Measurements from ENCODE around the gene KCNT2. TPM values are rescaled to one million over a fixed set of nuclear protein-coding genes. Genes with fewer than 3 reads are reported as not detected.
"Not testable (repeated sequence)": the region's sequence is repeated elsewhere in the genome, so short reads cannot be mapped to it uniquely, and the experiment has no call there.

The KCNT2 gene
- total RNA-seq, 6 donors from 2014 or later, result 2.7 to 9.9 (median 5.9) TPM

DNA sequence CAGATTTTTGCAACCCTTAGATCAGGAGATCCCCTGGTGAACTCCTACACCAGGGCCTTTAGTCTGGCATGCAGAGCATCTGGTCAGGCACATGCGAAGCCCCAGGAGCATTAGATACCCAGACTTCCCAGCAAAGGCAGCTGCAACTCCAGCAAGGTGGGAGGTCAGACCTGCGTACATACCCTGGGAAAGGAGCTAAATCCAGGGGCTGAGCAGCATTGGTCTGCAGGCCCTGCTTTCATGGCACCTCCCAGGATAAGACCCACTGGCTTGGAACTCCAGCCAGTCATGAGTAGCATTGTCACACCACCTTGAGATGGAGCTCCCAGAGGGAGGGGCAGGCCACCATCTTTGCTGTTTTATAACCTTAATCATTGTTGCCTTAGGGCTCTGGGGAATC is 92.3 kb downstream of the KCNT2 start:
- no peaks in the 10 kb centered on the region for H3K4me1 ChIP-seq
- H3K27ac ChIP-seq, result no peak overlapping the region
- WGBS, 2 donors, result 75 to 85% methylated on average over 2 of the region's 2 CpGs
- DNase-seq (no peak), ATAC-seq (ENCODE audit: low FRiP score in 2 of 2) (peak in 1 of 2 donors; percentile 24)
- H3K9me3 ChIP-seq, result no peaks in the 10 kb centered on the region
- H3K4me3 ChIP-seq, result no peak overlapping the region
- no peaks in the 10 kb centered on the region for H3K36me3 ChIP-seq
- no peaks in the 10 kb centered on the region for H3K27me3 ChIP-seq
- TF ChIP-seq, protein P1, sequence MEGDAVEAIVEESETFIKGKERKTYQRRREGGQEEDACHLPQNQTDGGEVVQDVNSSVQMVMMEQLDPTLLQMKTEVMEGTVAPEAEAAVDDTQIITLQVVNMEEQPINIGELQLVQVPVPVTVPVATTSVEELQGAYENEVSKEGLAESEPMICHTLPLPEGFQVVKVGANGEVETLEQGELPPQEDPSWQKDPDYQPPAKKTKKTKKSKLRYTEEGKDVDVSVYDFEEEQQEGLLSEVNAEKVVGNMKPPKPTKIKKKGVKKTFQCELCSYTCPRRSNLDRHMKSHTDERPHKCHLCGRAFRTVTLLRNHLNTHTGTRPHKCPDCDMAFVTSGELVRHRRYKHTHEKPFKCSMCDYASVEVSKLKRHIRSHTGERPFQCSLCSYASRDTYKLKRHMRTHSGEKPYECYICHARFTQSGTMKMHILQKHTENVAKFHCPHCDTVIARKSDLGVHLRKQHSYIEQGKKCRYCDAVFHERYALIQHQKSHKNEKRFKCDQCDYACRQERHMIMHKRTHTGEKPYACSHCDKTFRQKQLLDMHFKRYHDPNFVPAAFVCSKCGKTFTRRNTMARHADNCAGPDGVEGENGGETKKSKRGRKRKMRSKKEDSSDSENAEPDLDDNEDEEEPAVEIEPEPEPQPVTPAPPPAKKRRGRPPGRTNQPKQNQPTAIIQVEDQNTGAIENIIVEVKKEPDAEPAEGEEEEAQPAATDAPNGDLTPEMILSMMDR (IDR thresholded peaks at IDR 0.05), result no peak
- TF ChIP-seq POLR2A (IDR thresholded peaks at IDR 0.05) (no peak), POLR2AphosphoS5 (IDR thresholded peaks at IDR 0.05) (no peak), EP300 (IDR thresholded peaks at IDR 0.05) (no peak)

DNA sequence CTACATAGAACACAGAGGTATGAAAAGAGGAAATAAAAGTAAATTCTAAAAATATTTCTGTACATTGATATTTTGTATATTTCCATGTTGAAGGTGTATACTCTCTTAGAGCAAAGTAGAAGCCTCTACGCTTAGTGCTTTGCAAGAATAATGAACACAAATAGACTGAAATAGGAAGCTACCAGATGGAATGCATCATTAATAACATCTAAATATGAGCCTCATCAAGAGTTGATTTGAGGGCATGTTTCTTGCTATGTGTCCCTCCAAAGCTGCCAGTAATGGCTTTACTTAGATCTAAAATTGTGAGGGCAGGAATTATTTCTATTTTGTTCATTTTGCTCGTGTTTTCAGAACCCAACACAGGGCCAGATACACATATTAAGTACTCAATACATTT is 94.4 kb downstream of the KCNT2 start:
- no peaks in the 10 kb centered on the region for H3K4me1 ChIP-seq
- 67 to 77% methylated on average over 2 of the region's 2 CpGs for WGBS, 2 donors
- ATAC-seq (ENCODE audit: low FRiP score in 2 of 2) (no peak), DNase-seq (no peak)
- H3K4me3 ChIP-seq, result no peak overlapping the region
- TF ChIP-seq, protein P1 (IDR thresholded peaks at IDR 0.05), result no peak
- TF ChIP-seq POLR2AphosphoS5 (IDR thresholded peaks at IDR 0.05), result no peak
- no peak for TF ChIP-seq EP300 (IDR thresholded peaks at IDR 0.05)
- no peak for TF ChIP-seq POLR2A (IDR thresholded peaks at IDR 0.05)
- no peaks in the 10 kb centered on the region for H3K36me3 ChIP-seq
- no peak overlapping the region for H3K27ac ChIP-seq
- H3K9me3 ChIP-seq, result no peaks in the 10 kb centered on the region
- no peaks in the 10 kb centered on the region for H3K27me3 ChIP-seq

DNA sequence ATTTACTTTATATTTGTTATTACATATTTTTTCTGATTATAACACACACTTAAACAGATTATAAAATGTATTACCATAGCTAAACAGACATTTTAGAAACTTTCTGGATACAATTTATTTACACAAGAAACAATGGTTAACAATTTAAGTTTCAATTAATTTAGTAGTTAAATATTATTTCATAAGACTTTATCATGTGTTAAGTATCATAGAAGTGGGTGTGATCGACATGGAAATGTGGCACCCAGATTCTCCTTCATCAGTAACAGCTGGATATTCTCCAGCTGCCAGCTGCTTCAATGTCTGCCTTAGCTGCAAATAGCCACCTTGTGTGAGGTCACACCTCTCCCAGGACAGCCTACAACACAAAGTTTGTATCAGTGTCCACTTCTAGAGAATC is 97.8 kb downstream of the KCNT2 start:
- TF ChIP-seq POLR2AphosphoS5 (IDR thresholded peaks at IDR 0.05) (no peak), EP300 (IDR thresholded peaks at IDR 0.05) (no peak), POLR2A (IDR thresholded peaks at IDR 0.05) (no peak)
- TF ChIP-seq, protein P1 (IDR thresholded peaks at IDR 0.05), result no peak
- Histone ChIP-seq H3K27me3 (no peaks in the 10 kb centered on the region), H3K9me3 (no peaks in the 10 kb centered on the region), H3K4me1 (no peaks in the 10 kb centered on the region), H3K4me3 (no peak overlapping the region), H3K27ac (no peak overlapping the region), H3K36me3 (no peaks in the 10 kb centered on the region)
- no peak for DNase-seq
- 45 to 59% methylated on average over 1 of the region's 1 CpG for WGBS, 2 donors
- no peak for ATAC-seq (ENCODE audit: low FRiP score in 2 of 2)

DNA sequence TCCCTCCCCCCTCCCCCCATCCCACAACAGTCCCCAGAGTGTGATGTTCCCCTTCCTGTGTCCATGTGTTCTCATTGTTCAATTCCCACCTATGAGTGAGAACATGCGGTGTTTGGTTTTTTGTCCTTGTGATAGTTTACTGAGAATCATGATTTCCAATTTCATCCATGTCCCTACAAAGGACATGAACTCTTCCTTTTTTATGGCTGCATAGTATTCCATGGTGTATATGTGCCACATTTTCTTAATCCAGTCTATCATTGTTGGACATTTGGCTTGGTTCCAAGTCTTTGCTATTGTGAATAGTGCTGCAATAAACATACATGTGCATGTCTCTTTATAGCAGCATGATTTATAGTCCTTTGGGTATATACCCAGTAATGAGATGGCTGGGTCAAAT is 104.0 kb downstream of the KCNT2 start:
- not testable (repeated sequence) for H3K27me3 ChIP-seq; H3K36me3 ChIP-seq; DNase-seq; H3K27ac ChIP-seq; H3K9me3 ChIP-seq; H3K4me3 ChIP-seq; ATAC-seq (ENCODE audit: low FRiP score in 2 of 2); H3K4me1 ChIP-seq
- 100% methylated on average over 1 of the region's 1 CpG for WGBS, 2 donors

DNA sequence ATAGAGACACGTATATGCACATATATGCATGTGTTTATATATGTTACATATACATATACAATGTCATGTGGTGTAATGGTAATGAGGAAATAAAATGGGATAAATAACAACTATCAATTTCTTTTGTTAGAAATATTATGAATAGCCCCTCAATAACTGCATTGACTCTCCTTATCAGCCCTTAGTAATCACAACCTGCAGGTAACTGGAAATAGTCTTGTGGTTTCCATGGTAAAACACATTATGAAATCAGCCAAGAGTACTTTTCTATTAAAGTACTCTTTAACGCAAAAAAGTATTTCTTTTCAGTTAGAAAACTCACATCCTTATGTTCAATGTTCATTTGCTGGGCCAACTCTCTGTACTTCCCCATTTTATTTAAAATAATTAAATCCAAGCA is 105.8 kb downstream of the KCNT2 start:
- no peaks in the 10 kb centered on the region for H3K9me3 ChIP-seq
- DNase-seq (no peak), ATAC-seq (ENCODE audit: low FRiP score in 2 of 2) (no peak)
- WGBS, 2 donors, result 64 to 73% methylated on average over 2 of the region's 2 CpGs
- H3K27me3 ChIP-seq, result no peaks in the 10 kb centered on the region
- peak overlapping the region in 1 of 4 donors; percentile 26 for H3K27ac ChIP-seq
- TF ChIP-seq POLR2A (IDR thresholded peaks at IDR 0.05) (no peak), EP300 (IDR thresholded peaks at IDR 0.05) (no peak), POLR2AphosphoS5 (IDR thresholded peaks at IDR 0.05) (no peak)
- TF ChIP-seq, protein P1 (IDR thresholded peaks at IDR 0.05), result no peak
- H3K4me1 ChIP-seq, result no peaks in the 10 kb centered on the region
- H3K36me3 ChIP-seq, result no peaks in the 10 kb centered on the region
- no peak overlapping the region for H3K4me3 ChIP-seq
